GM19043 (cell line): ENCODE results near the gene ZMIZ1.

Experiments
- ATAC-seq: cut with Tn5 transposase; IDR thresholded peaks from one replicate; pipeline ENCODE4 v1.9.1; 2021; ENCODE audit warnings: low read depth; ENCODE audit not compliant: unreplicated experiment

The ZMIZ1 gene

DNA sequence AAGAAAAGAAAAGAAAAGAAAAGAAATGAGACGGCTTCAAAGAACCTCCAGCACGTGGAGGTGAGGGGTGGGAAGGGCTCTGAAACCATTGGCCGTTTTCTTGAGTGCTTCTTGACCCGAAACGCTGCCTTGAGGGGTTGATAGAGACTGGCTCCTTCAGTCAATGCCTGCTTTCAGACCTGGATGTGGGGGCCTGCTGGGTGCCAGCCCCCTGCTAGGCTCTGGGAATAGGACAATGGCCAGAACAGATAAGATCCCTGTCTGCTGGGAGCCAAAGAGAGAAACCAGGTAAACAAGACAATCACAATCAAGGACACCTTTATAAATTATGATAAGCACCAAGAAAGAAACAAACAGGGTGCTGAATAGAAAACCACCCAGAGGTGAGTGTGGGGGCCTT is 27.7 kb downstream of the ZMIZ1 start:
- ATAC-seq, result no peak

GRCh38 chr10:79097021-79097872 is 28.5 kb downstream of the ZMIZ1 start:
- ATAC-seq, result no peak

GRCh38 chr10:79098061-79098460 is 29.3 kb downstream of the ZMIZ1 start:
- no peak for ATAC-seq

GRCh38 chr10:79098596-79099015 is 29.8 kb downstream of the ZMIZ1 start:
- ATAC-seq, result peak; percentile 73

GRCh38 chr10:79099898-79100448 is 31.2 kb downstream of the ZMIZ1 start:
- ATAC-seq, result no peak

DNA sequence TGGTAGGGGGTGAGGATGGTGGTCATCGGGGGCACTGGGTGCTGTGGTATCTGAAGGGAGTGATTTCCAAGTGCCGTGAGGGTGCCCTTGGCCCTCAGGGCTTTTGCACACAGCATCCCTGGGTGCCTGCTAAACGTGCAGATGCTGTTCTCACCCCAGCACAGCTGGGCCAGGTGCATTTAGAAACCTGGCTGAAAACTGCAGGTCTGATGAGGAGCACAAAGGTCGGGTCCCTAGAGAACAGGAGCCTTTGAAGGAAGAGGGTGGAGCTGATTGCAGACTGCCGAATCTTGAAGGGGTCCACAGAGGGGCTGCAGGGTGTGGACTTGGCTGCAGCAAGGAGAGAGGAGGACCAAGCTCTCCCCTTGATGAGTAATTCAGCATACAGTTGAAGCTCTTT is 32.0 kb downstream of the ZMIZ1 start:
- ATAC-seq, result no peak

DNA sequence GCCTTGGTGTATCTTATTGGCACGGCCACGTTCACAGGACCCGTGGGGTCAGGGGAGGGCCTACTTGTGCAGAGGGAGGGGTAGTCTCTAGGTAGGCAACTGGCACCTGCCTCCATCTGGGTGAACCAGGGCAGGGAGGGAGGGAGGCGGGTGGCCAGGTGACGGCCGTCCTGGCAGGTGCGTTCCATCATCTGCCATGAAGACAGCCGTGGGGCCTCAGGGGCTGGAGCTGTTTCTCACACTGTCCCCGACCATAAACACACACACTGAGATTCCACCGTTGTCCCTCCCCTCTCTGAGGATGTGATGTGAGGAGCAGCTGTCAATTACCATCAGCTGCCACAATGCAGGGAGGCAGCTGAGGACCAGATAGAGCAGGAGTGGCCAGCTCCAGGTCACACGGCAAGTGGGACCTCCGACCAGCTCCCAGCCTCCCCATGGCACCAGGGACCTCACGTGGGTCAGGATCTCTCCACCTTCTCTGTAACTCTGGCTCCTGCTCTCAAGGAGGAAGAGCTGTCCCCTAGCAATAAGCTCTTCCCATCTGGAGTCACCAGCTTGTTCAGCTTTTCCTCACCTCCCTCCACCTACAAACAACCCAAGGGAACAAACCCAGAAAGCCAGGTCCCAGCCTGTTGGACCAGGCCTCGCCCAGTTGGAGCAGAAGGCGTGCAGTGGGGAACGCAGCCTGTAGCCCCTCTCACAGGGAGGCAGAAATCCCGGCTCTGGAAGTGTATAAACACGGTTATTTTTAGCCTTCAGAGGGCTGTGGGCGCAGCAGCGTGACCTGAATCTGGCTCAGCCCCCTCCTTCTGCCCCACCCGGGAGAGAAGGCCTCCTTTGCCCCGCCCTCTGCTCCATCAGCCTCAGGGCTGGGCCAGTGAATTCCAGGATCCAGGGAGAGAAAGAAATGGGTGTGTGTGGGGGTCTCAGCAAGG is 33.1 kb downstream of the ZMIZ1 start:
- no peak for ATAC-seq

- no peak for ATAC-seq
Observed at GRCh38 chr10:79102498-79102874, 33.7 kb downstream of the ZMIZ1 start.

DNA sequence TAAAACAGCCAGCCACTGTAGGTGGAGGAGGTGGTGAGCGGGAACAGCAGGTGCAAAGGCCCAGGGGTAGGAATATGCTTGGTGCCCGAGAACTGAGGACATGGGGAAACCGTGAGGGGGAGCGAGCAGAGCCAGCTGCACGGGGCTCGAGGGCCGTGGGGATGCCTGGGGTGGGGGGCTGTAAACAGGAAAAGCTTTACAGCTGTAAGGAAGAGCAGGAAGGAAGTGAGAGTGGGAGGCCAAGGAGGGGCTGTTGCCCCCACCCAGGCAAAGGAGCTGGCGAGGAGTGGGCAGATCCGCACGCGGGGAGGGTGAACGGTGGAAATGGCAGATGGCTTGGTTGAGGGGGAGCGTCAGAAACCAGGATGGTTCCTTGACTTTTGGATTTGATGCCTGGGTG is 34.4 kb downstream of the ZMIZ1 start:
- no peak for ATAC-seq

GRCh38 chr10:79103585-79103984 is 34.8 kb downstream of the ZMIZ1 start:
- ATAC-seq, result no peak

GRCh38 chr10:79105150-79105739 is 36.5 kb downstream of the ZMIZ1 start:
- ATAC-seq, result no peak

DNA sequence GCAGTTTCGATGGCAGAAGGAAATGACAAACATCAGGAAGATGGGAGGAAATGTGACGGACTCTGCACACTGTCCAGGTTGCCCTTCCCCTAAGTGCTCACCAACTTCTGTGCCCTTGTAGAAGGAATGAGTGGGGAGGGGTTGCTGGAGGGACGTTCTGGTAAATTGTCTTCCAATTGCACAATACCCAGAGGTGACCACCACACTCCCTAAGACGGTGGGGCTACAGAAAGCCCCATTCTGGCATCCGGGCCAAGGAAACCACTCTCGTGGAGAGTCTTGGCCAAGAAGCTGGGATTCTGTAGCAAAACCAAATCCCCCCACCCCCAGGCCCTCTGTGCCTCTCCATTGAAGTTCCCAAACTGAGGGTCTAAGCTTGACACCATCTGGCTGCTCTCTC is 37.1 kb downstream of the ZMIZ1 start:
- ATAC-seq, result no peak

GRCh38 chr10:79106256-79107050 is 37.7 kb downstream of the ZMIZ1 start:
- no peak for ATAC-seq

GRCh38 chr10:79107736-79108264 is 39.0 kb downstream of the ZMIZ1 start:
- no peak for ATAC-seq

DNA sequence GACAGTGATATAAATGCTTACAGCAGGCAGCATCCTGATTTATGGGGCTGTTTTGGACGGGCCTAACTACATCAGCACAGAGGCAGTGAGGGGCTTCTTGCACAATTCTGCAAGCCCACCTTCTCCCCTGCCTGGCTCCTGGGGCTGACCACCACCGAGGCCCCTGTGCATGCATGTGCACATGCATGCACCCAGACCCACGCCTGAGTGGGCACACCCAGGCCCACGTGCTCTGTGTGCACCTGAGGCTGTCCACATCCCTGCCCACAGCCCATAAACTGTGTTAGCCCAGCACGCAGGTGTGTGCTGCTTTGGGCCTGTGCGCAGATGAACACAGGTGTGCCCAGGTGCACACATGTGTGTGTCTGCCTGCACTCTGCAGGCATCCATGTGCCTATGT is 40.0 kb downstream of the ZMIZ1 start:
- no peak for ATAC-seq

GRCh38 chr10:79111427-79111826 is 42.7 kb downstream of the ZMIZ1 start:
- ATAC-seq, result no peak

DNA sequence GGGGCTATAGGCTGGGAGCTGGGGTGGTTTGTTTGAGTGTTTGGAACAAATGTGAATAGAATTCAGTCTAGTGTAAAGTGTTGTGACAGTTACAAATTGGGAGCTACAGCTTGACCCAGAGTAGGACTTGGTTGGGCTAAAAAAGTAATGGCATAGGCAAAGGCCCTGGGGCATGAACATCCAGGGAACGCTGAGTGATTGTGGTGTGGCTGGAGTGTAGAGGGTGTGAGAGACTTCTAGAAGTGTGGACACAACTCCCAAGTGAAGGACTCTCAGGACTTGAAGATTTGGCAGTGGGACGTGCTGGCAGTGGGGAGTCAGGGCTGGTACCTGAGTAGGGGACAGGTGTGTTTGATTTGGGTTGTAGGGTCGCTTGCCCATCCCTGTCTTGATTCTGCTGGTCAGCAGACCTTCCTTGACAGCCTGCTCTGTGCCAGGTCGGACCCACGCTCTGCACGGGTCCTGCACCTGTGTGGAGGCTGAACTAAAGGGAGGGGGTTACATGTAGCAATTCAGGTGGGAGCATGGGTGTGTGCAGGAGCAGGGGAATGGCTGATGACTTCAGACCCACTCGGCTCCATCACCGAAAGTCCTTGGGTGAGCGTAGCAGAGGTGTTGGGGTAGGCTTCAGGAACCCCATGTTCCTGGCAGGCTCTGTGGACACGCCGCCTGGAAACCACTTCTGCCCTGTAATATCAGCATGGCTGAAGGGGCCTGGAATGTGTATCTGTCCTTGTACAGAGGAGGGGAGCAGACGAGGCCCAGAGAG is 43.3 kb downstream of the ZMIZ1 start:
- ATAC-seq, result no peak

DNA sequence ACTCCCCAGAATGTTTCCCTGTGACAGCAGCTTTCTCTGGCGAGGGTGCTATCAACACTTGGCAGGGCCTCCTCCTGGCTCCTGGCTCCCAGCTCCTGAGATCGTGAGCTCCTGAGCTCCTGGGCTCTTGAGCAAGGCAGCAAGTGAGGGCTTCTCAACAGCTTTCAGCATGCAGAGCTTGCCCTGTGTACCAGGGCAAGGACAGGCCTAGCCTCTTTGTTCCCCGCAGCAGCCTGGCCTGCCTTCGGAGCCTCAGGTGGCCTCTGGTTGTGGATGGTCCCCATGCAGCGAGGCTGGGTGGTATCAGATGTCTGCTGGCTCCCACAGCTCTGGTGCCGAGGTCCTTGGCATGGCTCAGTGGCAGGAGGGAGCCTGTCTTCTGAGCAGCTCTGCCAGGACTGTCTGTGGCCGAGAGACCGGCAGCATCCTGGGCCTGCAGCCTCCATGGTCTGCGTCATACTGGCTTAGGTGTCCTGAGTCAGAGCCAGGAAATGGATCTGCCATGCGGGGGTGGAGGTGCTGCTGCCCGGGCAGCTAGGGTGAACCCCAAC is 44.2 kb downstream of the ZMIZ1 start:
- no peak for ATAC-seq

DNA sequence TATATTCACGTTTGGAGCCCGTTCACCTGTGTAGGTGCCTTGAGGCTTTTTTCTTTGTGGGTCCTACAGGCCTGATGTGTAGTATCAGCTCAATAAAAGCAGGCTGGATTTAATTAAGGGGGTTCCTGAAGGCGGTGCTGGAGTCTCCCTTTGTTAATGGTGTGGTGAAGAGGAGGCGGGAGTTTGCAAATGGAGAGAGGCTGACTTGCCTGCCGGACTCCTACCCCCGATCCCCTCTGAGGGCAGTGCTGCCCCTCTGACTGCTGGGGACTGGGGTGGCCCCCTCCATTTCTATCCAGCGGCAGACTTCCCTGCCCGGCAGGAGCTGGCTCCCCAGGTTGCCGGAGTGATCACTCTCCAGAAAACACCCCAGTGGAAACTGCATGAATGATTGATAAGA is 45.1 kb downstream of the ZMIZ1 start:
- ATAC-seq, result no peak
